Ascending aorta (tissue), 2 donors: ENCODE measurements around the gene ZMYM3. TPM values are rescaled to one million over a fixed set of nuclear protein-coding genes. Genes with fewer than 3 reads are reported as not detected.

Source experiments
- DNase-seq, 2 donors: peaks; one replicate each; pipeline ENCODE4 v3.0.0-alpha.2; 2019; ENCODE audit warnings: low spot score in 2 of 2
- H3K27ac ChIP-seq, 2 donors: fragments of 200-600 bp; sonication (generic); one replicate each; pipeline ENCODE4 v1.5.1; 2016 to 2017; ENCODE audit warnings: mild to moderate bottlenecking in 1 of 2
- H3K27me3 ChIP-seq: fragments of 200-600 bp; sonication (generic); one replicate; pipeline ENCODE4 v1.5.1; 2017
- H3K36me3 ChIP-seq, 2 donors: fragments of 200-600 bp; sonication (generic); one replicate each; pipeline ENCODE4 v1.5.1; 2016
- H3K4me1 ChIP-seq, 2 donors: fragments of 200-600 bp; sonication (generic); one replicate each; pipeline ENCODE4 v1.5.1; 2016 to 2017; ENCODE audit warnings: mild to moderate bottlenecking in 1 of 2
- H3K4me3 ChIP-seq, 2 donors: fragments of 200-600 bp; sonication (generic); one replicate each; pipeline ENCODE4 v1.5.1; 2016 to 2017; ENCODE audit warnings: mild to moderate bottlenecking in 1 of 2
- H3K9me3 ChIP-seq, 2 donors: fragments of 200-600 bp; sonication (generic); one replicate each; pipeline ENCODE4 v1.5.1; 2016
- CTCF ChIP-seq, 3 experiments: fragments of 200-600 bp in 2 of 3; fragments of 450-650 bp in 1 of 3; sonication (generic) in 2 of 3; IDR thresholded peaks; one replicate each; pipeline ENCODE4 v1.5.1; 2016 to 2019; ENCODE audit warnings: antibody characterized with exemption in 3 of 3, mild to moderate bottlenecking in 1 of 3, moderate library complexity in 1 of 3
- intact Hi-C: fragments of 100-400 bp; cut with DNase I; formaldehyde crosslinking; loops from one replicate; pipeline ENCODE4 v1.15.1; 2023
- total RNA-seq: library from RNA; depleted of rRNA; stranded (reverse); fragments of >200 nt; gene quantifications from one replicate; pipeline ENCODE4 v1.1.0, GENCODE V29; 2016

Gene ZMYM3
- total RNA-seq, 1 donor from 2014 or later = 12.5 TPM

GRCh38 chrX:71244359-71245128, 9.4 kb downstream of the ZMYM3 start:
- intact Hi-C loops = no loop called here
- no peak overlapping the region for H3K27ac ChIP-seq
- H3K9me3 ChIP-seq = no peaks in the 10 kb centered on the region
- peaks cover 5% of the 10 kb centered on the region for H3K27me3 ChIP-seq
- no peak overlapping the region for H3K4me3 ChIP-seq
- TF ChIP-seq CTCF (IDR thresholded peaks at IDR 0.05) = no peak
- no peak for DNase-seq
- H3K36me3 ChIP-seq = peaks cover 22 to 53% of the 10 kb centered on the region in 2 donors
- no peaks in the 10 kb centered on the region for H3K4me1 ChIP-seq

GRCh38 chrX:71241301-71241700, 12.6 kb downstream of the ZMYM3 start:
- Histone ChIP-seq H3K4me3 (no peak overlapping the region), H3K36me3 (peaks cover 15 to 36% of the 10 kb centered on the region in 2 donors), H3K27me3 (peaks cover 5% of the 10 kb centered on the region), H3K9me3 (no peaks in the 10 kb centered on the region), H3K27ac (no peak overlapping the region), H3K4me1 (no peaks in the 10 kb centered on the region)
- intact Hi-C loops = no loop called here
- no peak for DNase-seq
- no peak for TF ChIP-seq CTCF (IDR thresholded peaks at IDR 0.05)

GRCh38 chrX:71239781-71240180, 14.2 kb downstream of the ZMYM3 start:
- intact Hi-C loops = no loop called here
- H3K36me3 ChIP-seq = peaks cover 15 to 21% of the 10 kb centered on the region in 2 donors
- no peak for DNase-seq

GRCh38 chrX:71236836-71237235, 17.1 kb downstream of the ZMYM3 start:
- intact Hi-C loops = no loop called here
- Histone ChIP-seq H3K27me3 (no peaks in the 10 kb centered on the region), H3K27ac (no peak overlapping the region), H3K9me3 (no peaks in the 10 kb centered on the region), H3K4me3 (no peak overlapping the region), H3K36me3 (peaks cover 1 to 3% of the 10 kb centered on the region in 2 donors), H3K4me1 (no peaks in the 10 kb centered on the region)
- DNase-seq = no peak
- no peak for TF ChIP-seq CTCF (IDR thresholded peaks at IDR 0.05)

More at GRCh38 chrX:71239781-71240180, 14.2 kb downstream of the ZMYM3 start:
- peaks cover 5% of the 10 kb centered on the region for H3K27me3 ChIP-seq
- H3K4me1 ChIP-seq = no peaks in the 10 kb centered on the region
- TF ChIP-seq CTCF (IDR thresholded peaks at IDR 0.05) = no peak
- no peak overlapping the region for H3K27ac ChIP-seq
- no peak overlapping the region for H3K4me3 ChIP-seq
- H3K9me3 ChIP-seq = no peaks in the 10 kb centered on the region

DNA sequence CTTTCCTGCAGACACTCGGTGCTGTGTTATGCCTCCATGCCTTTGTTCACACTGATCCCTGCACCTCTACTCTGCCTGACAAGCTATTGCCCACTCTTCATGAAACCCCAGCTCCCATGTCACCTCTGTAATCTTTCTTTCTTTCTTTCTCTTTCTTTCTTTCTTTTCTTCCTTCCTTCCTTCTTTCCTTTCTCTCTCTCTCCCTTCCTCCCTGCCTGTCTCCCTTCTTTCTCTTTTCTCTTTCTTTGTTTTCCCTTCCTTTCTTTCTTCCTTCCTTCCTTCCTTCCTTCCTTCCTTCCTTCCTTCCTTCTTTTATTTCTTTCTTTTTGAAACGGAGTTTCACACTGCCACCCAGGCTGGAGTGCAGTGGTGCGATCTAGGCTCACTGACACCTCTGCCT, 18.5 kb downstream of the ZMYM3 start:
- Histone ChIP-seq H3K36me3 (no peaks in the 10 kb centered on the region), H3K9me3 (no peaks in the 10 kb centered on the region), H3K27me3 (no peaks in the 10 kb centered on the region), H3K4me1 (no peaks in the 10 kb centered on the region), H3K4me3 (no peak overlapping the region), H3K27ac (no peak overlapping the region)
- TF ChIP-seq CTCF (IDR thresholded peaks at IDR 0.05) = no peak
- no peak for DNase-seq
- intact Hi-C loops = no loop called here
